Fibroblast of peridontal ligament (primary cell): ENCODE measurements around the gene PNPLA5.
"Not testable (repeated sequence)": the region's sequence is repeated elsewhere in the genome, so short reads cannot be mapped to it uniquely, and the experiment has no call there.

Source experiments
- DNase-seq: peaks from one replicate; pipeline ENCODE4 v3.0.0-alpha.2; 2010; ENCODE audit errors: extremely low read depth

Gene PNPLA5

GRCh38 chr22:43891360-43892182, at the start of gene PNPLA5:
TSS of gene PNPLA5 (minus strand) at chr22:43892013. CDS start at chr22:43891880, 133 bp downstream.
- no peak for DNase-seq

- DNase-seq, result no peak
Observed at GRCh38 chr22:43941449-43941848, 49.6 kb upstream of the PNPLA5 start.

- no peak for DNase-seq
Observed at GRCh38 chr22:43931771-43932170, 40.0 kb upstream of the PNPLA5 start.

GRCh38 chr22:43928908-43929307, 37.1 kb upstream of the PNPLA5 start:
- no peak for DNase-seq

- DNase-seq, result no peak
Observed at GRCh38 chr22:43928468-43928867, 36.7 kb upstream of the PNPLA5 start.

GRCh38 chr22:43926349-43926710, 34.5 kb upstream of the PNPLA5 start:
- DNase-seq, result no peak

GRCh38 chr22:43925433-43926348, 33.9 kb upstream of the PNPLA5 start:
- no peak for DNase-seq

GRCh38 chr22:43924877-43925276, 33.1 kb upstream of the PNPLA5 start:
- DNase-seq, result no peak

GRCh38 chr22:43923631-43924464, 32.0 kb upstream of the PNPLA5 start, which contains the start of gene PNPLA3:
TSS of gene PNPLA3 (plus strand) at chr22:43923805. CDS start at chr22:43923912, 107 bp downstream.
- DNase-seq, result peak; percentile 77

- DNase-seq, result peak; percentile 25
Observed at GRCh38 chr22:43923191-43923590, 31.4 kb upstream of the PNPLA5 start.

- no peak for DNase-seq
Observed at GRCh38 chr22:43922123-43922522, 30.3 kb upstream of the PNPLA5 start.

GRCh38 chr22:43921370-43921769, 29.6 kb upstream of the PNPLA5 start:
- DNase-seq, result peak; percentile 51

GRCh38 chr22:43919106-43919973, 27.5 kb upstream of the PNPLA5 start:
- DNase-seq, result peak; percentile 87

GRCh38 chr22:43917521-43917920, 25.7 kb upstream of the PNPLA5 start:
- no peak for DNase-seq

- DNase-seq, result no peak
Observed at GRCh38 chr22:43911351-43911750, 19.5 kb upstream of the PNPLA5 start.

- DNase-seq, result no peak
Observed at GRCh38 chr22:43910178-43910695, 18.4 kb upstream of the PNPLA5 start.

GRCh38 chr22:43909708-43910107, 17.9 kb upstream of the PNPLA5 start:
- DNase-seq, result no peak

GRCh38 chr22:43905681-43906080, 13.9 kb upstream of the PNPLA5 start:
- DNase-seq, result no peak

GRCh38 chr22:43904412-43904811, 12.6 kb upstream of the PNPLA5 start:
- not testable (repeated sequence) for DNase-seq

GRCh38 chr22:43903033-43903432, 11.2 kb upstream of the PNPLA5 start:
- DNase-seq, result not testable (repeated sequence)
